Nephron progenitor cell (in vitro differentiated cells): ENCODE measurements around the gene ENPP3.

Experiments
- DNase-seq: peaks from one replicate; pipeline ENCODE4 v3.0.0; 2021
- H3K27ac Mint-ChIP-seq: 2 replicates; pipeline ENCODE4 v1.8.0; 2021; ENCODE audit warnings: mild to moderate bottlenecking, moderate library complexity, mixed read lengths
- H3K27me3 Mint-ChIP-seq: 2 replicates; pipeline ENCODE4 v1.8.0; 2021; ENCODE audit warnings: mild to moderate bottlenecking, low read depth, mixed read lengths; ENCODE audit not compliant: poor library complexity
- H3K36me3 Mint-ChIP-seq: 2 replicates; pipeline ENCODE4 v1.8.0; 2021; ENCODE audit warnings: low read depth, mixed read lengths
- H3K4me1 Mint-ChIP-seq: 2 replicates; pipeline ENCODE4 v1.8.0; 2021; ENCODE audit warnings: mixed read lengths
- H3K4me3 Mint-ChIP-seq: 2 replicates; pipeline ENCODE4 v1.8.0; 2021; ENCODE audit warnings: mild to moderate bottlenecking, moderate library complexity, mixed read lengths
- H3K9me3 Mint-ChIP-seq: 2 replicates; pipeline ENCODE4 v1.8.0; 2021; ENCODE audit warnings: mild to moderate bottlenecking, moderate library complexity, mixed read lengths
- TF ChIP-seq, protein P1 (sequence below): fragments of 200-600 bp; sonication (generic); IDR thresholded peaks from 2 replicates; pipeline ENCODE4 v1.5.0; 2021; ENCODE audit warnings: antibody characterized with exemption

ENPP3 gene

DNA sequence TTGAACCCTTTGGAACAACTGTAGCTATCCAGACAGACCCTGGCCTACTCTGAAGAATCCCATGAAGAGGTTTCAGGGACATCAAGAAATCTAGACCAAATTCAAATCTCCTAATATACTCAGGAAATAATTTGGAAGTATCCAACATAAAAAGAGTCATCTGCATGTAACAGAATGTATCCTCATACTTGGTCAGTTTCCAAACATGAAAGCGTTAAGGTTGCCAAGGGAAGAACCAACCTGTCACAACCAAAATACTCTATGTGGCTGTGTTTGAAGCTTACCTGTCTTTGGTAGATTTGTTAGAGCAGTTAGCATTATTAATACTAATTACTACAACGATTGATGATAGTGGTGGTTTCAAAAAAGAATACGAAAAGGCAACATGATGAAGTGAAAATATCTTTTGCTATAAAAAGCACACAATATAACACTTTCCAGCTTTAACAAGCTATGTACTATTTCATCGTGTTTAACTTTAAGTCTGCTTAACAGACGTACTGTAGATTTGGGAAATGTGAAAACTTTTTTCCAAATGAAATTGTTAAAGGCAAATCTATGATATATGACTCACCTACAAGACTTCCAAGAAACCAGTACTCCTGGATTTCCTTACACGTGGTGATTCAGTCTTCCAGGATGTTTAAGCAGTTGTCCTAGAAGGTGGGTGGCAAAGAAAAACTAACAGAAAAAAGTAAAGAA lies 124.1 kb downstream of the ENPP3 start:
- Mint-ChIP-seq H3K27me3 (no peaks in the 10 kb centered on the region), H3K4me3 (no peak overlapping the region), H3K9me3 (no peaks in the 10 kb centered on the region), H3K27ac (no peak overlapping the region), H3K4me1 (peaks cover 16% of the 10 kb centered on the region), H3K36me3 (no peaks in the 10 kb centered on the region)
- DNase-seq: no peak
- TF ChIP-seq, protein P1, sequence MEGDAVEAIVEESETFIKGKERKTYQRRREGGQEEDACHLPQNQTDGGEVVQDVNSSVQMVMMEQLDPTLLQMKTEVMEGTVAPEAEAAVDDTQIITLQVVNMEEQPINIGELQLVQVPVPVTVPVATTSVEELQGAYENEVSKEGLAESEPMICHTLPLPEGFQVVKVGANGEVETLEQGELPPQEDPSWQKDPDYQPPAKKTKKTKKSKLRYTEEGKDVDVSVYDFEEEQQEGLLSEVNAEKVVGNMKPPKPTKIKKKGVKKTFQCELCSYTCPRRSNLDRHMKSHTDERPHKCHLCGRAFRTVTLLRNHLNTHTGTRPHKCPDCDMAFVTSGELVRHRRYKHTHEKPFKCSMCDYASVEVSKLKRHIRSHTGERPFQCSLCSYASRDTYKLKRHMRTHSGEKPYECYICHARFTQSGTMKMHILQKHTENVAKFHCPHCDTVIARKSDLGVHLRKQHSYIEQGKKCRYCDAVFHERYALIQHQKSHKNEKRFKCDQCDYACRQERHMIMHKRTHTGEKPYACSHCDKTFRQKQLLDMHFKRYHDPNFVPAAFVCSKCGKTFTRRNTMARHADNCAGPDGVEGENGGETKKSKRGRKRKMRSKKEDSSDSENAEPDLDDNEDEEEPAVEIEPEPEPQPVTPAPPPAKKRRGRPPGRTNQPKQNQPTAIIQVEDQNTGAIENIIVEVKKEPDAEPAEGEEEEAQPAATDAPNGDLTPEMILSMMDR: no peak

DNA sequence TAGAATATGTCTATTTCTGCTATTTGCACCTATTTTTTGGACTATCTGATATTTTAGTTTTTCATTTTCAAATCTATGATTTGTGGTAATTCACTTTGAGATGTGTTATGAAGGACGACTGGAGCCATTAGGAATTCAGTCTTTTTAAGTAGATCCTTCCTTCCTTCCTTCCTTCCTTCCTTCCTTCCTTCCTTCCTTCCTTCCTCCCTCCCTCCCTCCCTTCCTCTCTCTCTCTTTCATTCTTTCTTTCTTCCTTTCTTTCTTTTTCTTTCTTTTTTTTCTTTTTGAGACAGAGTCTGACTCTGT lies 124.6 kb downstream of the ENPP3 start:
- H3K4me1 Mint-ChIP-seq: peaks cover 16% of the 10 kb centered on the region
- no peaks in the 10 kb centered on the region for H3K9me3 Mint-ChIP-seq
- no peaks in the 10 kb centered on the region for H3K36me3 Mint-ChIP-seq
- DNase-seq: no peak
- TF ChIP-seq, protein P1: no peak
- H3K4me3 Mint-ChIP-seq: no peak overlapping the region
- H3K27ac Mint-ChIP-seq: no peak overlapping the region
- no peaks in the 10 kb centered on the region for H3K27me3 Mint-ChIP-seq

DNA sequence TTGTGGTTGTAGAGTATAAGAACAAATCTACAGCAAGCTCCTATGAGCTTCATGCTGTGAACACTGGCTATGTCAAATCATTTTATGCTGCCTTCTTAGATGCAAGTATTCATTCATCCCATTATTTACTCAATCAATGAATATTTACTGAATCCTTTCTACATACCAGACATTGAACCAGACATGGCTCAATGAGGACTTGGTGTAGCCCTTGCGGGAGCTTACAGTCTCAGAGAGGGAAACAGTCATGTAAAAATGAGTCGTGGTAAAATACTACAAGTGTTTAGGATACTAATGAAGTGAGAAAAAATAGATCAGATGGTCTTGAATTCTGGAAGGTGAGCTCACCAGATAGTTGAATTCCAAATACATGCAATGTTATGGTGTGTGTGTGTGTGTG lies 125.9 kb downstream of the ENPP3 start:
- TF ChIP-seq, protein P1: no peak
- H3K4me3 Mint-ChIP-seq: no peak overlapping the region
- no peak for DNase-seq
- H3K9me3 Mint-ChIP-seq: no peaks in the 10 kb centered on the region
- no peaks in the 10 kb centered on the region for H3K36me3 Mint-ChIP-seq
- no peak overlapping the region for H3K27ac Mint-ChIP-seq
- H3K27me3 Mint-ChIP-seq: no peaks in the 10 kb centered on the region
- peaks cover 16% of the 10 kb centered on the region for H3K4me1 Mint-ChIP-seq

DNA sequence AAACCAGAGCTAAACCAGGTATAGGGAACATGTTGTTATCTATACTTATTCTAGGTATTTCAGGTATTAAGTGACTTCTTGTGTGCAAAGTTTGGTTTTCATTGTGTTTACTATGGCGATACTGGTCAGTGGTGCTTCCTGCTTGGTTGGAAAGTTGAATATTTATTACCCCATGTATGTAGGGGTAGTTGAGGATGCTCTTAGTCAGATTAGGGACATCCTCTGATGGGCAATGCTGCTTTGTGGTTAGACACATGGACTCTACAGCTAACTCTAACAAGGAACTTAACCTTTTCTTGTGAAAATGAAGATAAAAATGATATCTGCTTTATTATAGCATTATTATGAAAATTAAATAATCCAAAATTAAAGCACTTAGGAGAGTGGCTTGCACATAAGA lies 126.6 kb downstream of the ENPP3 start:
- Mint-ChIP-seq H3K36me3 (no peaks in the 10 kb centered on the region), H3K4me1 (peaks cover 16% of the 10 kb centered on the region), H3K4me3 (no peak overlapping the region), H3K9me3 (no peaks in the 10 kb centered on the region), H3K27ac (no peak overlapping the region), H3K27me3 (no peaks in the 10 kb centered on the region)
- DNase-seq: no peak
- TF ChIP-seq, protein P1: no peak

DNA sequence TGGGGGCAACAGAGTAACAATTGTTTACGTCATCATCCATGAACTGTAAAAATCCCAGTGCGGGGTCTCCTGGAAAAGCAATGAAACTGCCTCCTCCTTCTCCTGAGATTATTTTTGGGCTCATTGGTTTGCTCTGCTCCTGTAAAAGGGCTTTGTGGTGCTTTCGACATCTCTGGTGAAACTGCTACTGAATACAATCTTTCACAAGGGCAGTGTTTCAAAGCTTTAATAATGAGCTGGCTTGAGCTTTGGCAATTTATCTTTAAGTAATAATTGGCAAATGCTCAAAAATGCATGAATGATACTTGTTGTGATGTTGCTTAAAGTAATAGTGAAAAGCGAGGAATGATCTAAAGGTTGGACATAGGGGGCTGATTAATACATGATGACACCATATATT lies 127.2 kb downstream of the ENPP3 start:
- Mint-ChIP-seq H3K4me3 (no peak overlapping the region), H3K27me3 (no peaks in the 10 kb centered on the region), H3K4me1 (peaks cover 16% of the 10 kb centered on the region), H3K27ac (no peak overlapping the region), H3K9me3 (no peaks in the 10 kb centered on the region), H3K36me3 (no peaks in the 10 kb centered on the region)
- TF ChIP-seq, protein P1: no peak
- no peak for DNase-seq

DNA sequence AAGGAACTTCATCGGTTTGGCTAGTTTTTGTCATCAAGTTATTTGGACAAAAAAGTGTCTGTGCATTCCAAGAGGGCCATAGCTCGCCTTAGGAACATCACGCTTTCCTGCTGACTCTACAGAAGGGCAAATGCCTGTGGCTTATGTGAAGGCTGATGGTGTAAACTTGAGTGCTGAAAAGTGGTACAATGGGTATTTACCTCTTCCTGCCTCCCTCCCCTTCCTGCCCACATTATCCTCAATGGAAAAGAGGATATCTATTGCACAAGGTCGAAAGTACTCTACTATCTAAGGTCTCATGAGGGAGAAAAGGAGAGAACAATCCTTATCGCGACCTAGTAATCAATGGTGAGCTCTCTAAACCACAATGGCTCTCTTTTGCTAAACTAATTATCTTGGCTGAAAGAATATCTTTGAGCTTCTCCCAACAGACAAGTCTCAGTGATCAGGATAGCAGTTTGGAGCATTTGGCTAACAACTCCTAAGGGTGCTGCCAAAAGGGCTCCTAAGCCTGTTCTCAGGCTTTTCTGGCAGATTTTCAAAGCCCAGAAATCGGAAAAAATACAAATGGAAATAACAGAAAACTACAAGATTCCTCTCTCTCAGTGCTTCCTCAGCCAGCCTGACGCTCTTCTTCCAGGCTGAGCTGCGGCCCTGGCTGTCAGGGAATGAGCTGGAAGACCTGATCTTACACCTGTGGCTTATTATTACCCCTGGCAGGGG lies 128.1 kb downstream of the ENPP3 start:
- H3K4me3 Mint-ChIP-seq: no peak overlapping the region
- no peak for DNase-seq
- H3K27ac Mint-ChIP-seq: no peak overlapping the region
- H3K4me1 Mint-ChIP-seq: peaks cover 9% of the 10 kb centered on the region
- no peaks in the 10 kb centered on the region for H3K36me3 Mint-ChIP-seq
- no peaks in the 10 kb centered on the region for H3K27me3 Mint-ChIP-seq
- no peaks in the 10 kb centered on the region for H3K9me3 Mint-ChIP-seq
- TF ChIP-seq, protein P1: no peak
